PC-9 (cell line): ENCODE data around the gene NPM1.

Experiments used
- CTCF ChIP-seq: fragments of 200-600 bp; sonication (generic); conservative IDR thresholded peaks from 2 replicates; pipeline ENCODE4 v1.6.1; 2017; ENCODE audit warnings: mixed run types, antibody characterized with exemption, mild to moderate bottlenecking, moderate library complexity
- EZH2 ChIP-seq: fragments of 200-600 bp; sonication (generic); IDR thresholded peaks from 2 replicates; pipeline ENCODE4 v1.8.0; 2017; ENCODE audit warnings: antibody characterized with exemption, low read depth

GRCh38 chr5:171432583-171433351, 45.1 kb downstream of the NPM1 start:
- TF ChIP-seq CTCF (no peak), EZH2 (no peak)
